Gastrocnemius medialis (tissue), 4 donors: Measurements from ENCODE around the gene KLHL29.

Experiments
- POLR2A ChIP-seq, 2 donors: fragments of 450-650 bp; IDR thresholded peaks; one replicate each; pipeline ENCODE4 v1.6.1; 2017; ENCODE audit warnings: antibody characterized with exemption in 2 of 2, mild to moderate bottlenecking in 2 of 2, moderate library complexity in 2 of 2
- TF ChIP-seq, protein P1 (sequence below), 5 experiments: fragments of 450-650 bp in 3 of 5; fragments of 200-600 bp in 2 of 5; sonication (generic) in 2 of 5; IDR thresholded peaks in 4 of 5; conservative IDR thresholded peaks in 1 of 5; 1 replicate in 4 of 5; 2 replicates in 1 of 5; pipeline ENCODE4 v1.5.1; 2016 to 2019; ENCODE audit warnings: antibody characterized with exemption in 5 of 5, mild to moderate bottlenecking in 3 of 5, moderate library complexity in 3 of 5

DNA sequence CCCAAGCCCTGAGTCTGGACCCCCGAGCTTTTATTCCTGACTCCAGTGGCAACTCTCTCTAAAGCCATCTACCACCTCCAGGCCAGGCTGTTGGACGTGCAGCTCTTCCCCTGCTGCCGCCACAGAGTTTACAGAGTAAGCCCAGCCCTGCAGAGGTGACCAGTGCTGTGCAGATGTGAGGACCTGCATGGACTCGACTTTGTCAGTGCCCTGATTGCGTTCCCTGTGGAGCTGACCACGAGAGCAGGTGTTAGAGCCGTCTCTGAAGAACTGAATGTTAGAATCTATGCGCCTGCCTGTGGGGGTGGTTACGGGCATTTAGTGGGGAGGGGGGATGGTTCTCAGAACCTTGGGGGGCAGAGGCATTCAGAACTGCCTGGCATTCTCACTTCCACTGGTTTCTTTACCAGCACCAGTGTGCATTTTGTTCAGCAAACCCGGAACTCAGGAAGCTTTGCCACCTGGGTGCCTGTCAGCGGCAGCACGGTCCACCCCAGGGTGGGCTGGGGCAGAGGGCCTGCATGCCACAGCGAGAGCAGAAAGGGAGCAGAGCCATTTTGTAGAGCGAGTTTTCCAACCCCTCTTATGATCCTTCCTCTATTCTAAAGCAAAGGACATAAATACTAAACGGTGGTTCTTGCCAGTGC is 137.9 kb downstream of the KLHL29 start:
- TF ChIP-seq, protein P1, sequence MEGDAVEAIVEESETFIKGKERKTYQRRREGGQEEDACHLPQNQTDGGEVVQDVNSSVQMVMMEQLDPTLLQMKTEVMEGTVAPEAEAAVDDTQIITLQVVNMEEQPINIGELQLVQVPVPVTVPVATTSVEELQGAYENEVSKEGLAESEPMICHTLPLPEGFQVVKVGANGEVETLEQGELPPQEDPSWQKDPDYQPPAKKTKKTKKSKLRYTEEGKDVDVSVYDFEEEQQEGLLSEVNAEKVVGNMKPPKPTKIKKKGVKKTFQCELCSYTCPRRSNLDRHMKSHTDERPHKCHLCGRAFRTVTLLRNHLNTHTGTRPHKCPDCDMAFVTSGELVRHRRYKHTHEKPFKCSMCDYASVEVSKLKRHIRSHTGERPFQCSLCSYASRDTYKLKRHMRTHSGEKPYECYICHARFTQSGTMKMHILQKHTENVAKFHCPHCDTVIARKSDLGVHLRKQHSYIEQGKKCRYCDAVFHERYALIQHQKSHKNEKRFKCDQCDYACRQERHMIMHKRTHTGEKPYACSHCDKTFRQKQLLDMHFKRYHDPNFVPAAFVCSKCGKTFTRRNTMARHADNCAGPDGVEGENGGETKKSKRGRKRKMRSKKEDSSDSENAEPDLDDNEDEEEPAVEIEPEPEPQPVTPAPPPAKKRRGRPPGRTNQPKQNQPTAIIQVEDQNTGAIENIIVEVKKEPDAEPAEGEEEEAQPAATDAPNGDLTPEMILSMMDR (IDR thresholded peaks at IDR 0.05 in 4 of 5, conservative IDR thresholded peaks at IDR 0.05 in 1 of 5), result no peak
- no peak for TF ChIP-seq POLR2A (IDR thresholded peaks at IDR 0.05)
